HepG2 (cell line): ENCODE measurements around the gene GPLD1. TPM values are rescaled to one million over a fixed set of nuclear protein-coding genes. Genes with fewer than 3 reads are reported as not detected.

Experiments used
- ATAC-seq: fragments of 200-7000 bp; cut with Tn5 transposase; 3 replicates; pipeline ENCODE4 v1.9.1; 2020; ENCODE audit warnings: mild to moderate bottlenecking, moderate library complexity
- BruUV-seq: library from RNA; stranded (reverse); fragments of 400-500 nt; replicated peaks from 2 replicates; lab custom pipeline; 2021; lab: Mats Ljungman, UMichigan
- CTCF ChIA-PET: fragments of 300-600 bp; formaldehyde crosslinking; extraction: SDS; loops from one replicate; lab custom pipeline; 2021; ENCODE audit warnings: low total read pairs, inconsistent platforms, low intra/inter-chr PET ratio; lab: Yijun Ruan, JAX
- POLR2A ChIA-PET: fragments of 350-600 bp; sonication (Branson Sonifier 250); formaldehyde crosslinking; loops from one replicate; lab custom pipeline; 2020; ENCODE audit warnings: antibody characterized with exemption, inconsistent platforms; lab: Yijun Ruan, JAX
- DNase-seq: peaks from one replicate; pipeline ENCODE4 v3.0.0-alpha.2; 2015; ENCODE audit warnings: low spot score
- FAIRE-seq: peaks from 3 replicates; lab custom pipeline; 2011; peaks lifted over from hg19 to GRCh38; lab: Jason Lieb, UNC
- H2AFZ ChIP-seq: one replicate; pipeline ENCODE4 v1.6.1; 2011; ENCODE audit warnings: low read length, inconsistent platforms
- H3K27ac ChIP-seq: fragments of 300-600 bp; 3 replicates; pipeline ENCODE4 v1.8.0; 2011; ENCODE audit warnings: mixed run types, mild to moderate bottlenecking, mixed read lengths, low read length, inconsistent platforms; ENCODE audit not compliant: insufficient read depth; ENCODE audit errors: extremely low read length
- H3K27me3 ChIP-seq, 2 experiments: fragments of 200-600 bp in 1 of 2; 2 replicates in 1 of 2; 3 replicates in 1 of 2; pipeline versions ENCODE4 v1.6.0 to v1.8.0; 2011; ENCODE audit warnings: low read length in 2 of 2, mild to moderate bottlenecking in 2 of 2, moderate library complexity in 2 of 2, inconsistent platforms in 1 of 2; ENCODE audit not compliant: insufficient read depth in 2 of 2, control insufficient read depth in 1 of 2
- H3K36me3 ChIP-seq, 2 experiments: fragments of 200-600 bp in 1 of 2; replicated peaks in 1 of 2; 2 replicates in 1 of 2; 3 replicates in 1 of 2; pipeline versions ENCODE4 v1.5.1 to v1.8.0; 2011; ENCODE audit warnings: low read length in 2 of 2, inconsistent platforms in 1 of 2; ENCODE audit not compliant: insufficient read depth in 2 of 2, control insufficient read depth in 1 of 2
- H3K4me1 ChIP-seq: 2 replicates; pipeline ENCODE4 v1.5.1; 2012; ENCODE audit warnings: low read length, inconsistent platforms; ENCODE audit not compliant: insufficient read depth
- H3K4me2 ChIP-seq: 2 replicates; pipeline ENCODE4 v1.6.0; 2011; ENCODE audit warnings: low read depth, low read length, inconsistent platforms
- H3K4me3 ChIP-seq, 3 experiments: fragments of 200-600 bp in 1 of 3; sonication (generic), shearing (Covaris generic) in 1 of 3; replicated peaks in 1 of 3; 2 replicates each; pipeline ENCODE4 v1.5.1; 2011 to 2016; ENCODE audit warnings: low read length in 3 of 3, inconsistent platforms in 2 of 3, low read depth in 2 of 3, mild to moderate bottlenecking in 2 of 3, control low read depth in 1 of 3, mixed read lengths in 1 of 3; ENCODE audit not compliant: insufficient read depth in 1 of 3
- H3K79me2 ChIP-seq: one replicate; pipeline ENCODE4 v1.6.1; 2011; ENCODE audit warnings: low read length, inconsistent platforms; ENCODE audit not compliant: insufficient read depth
- H3K9ac ChIP-seq: 2 replicates; pipeline ENCODE4 v1.6.0; 2011; ENCODE audit warnings: mild to moderate bottlenecking, low read depth, low read length, inconsistent platforms; ENCODE audit not compliant: insufficient read depth
- H3K9me3 ChIP-seq: 2 replicates; pipeline ENCODE4 v1.5.1; 2012; ENCODE audit warnings: mild to moderate bottlenecking, low read length
- H4K20me1 ChIP-seq: 2 replicates; pipeline ENCODE4 v1.6.0; 2011; ENCODE audit warnings: inconsistent platforms, mild to moderate bottlenecking, low read length, moderate library complexity; ENCODE audit not compliant: insufficient read depth
- BORCS8-MEF2B ChIP-seq: sonication (generic); formaldehyde crosslinking; IDR thresholded peaks from 2 replicates; pipeline ENCODE4 v1.8.0; 2022; ENCODE audit warnings: mild to moderate bottlenecking, missing genetic modification reagents
- HOMEZ ChIP-seq: IDR thresholded peaks from 2 replicates; pipeline ENCODE4 v1.6.1; 2016; ENCODE audit warnings: low read depth
- SETDB1 ChIP-seq: sonication (generic); formaldehyde crosslinking; IDR thresholded peaks from 2 replicates; pipeline ENCODE4 v1.5.1; 2020; ENCODE audit warnings: missing genetic modification reagents, mild to moderate bottlenecking, borderline replicate concordance
- ZBTB38 ChIP-seq: sonication (generic); formaldehyde crosslinking; IDR thresholded peaks from 2 replicates; pipeline ENCODE4 v1.5.1; 2020; ENCODE audit warnings: mild to moderate bottlenecking, missing genetic modification reagents
- ZNF574 ChIP-seq: sonication (generic); formaldehyde crosslinking; IDR thresholded peaks from 2 replicates; pipeline ENCODE4 v1.4.0; 2020; ENCODE audit warnings: missing genetic modification reagents
- WGBS: methylation state at CpG from one replicate; pipeline ENCODE4 v1.1.6; 2017; ENCODE audit warnings: low lambda C conversion rate; 5-methylcytosine and 5-hydroxymethylcytosine counted together
- in situ Hi-C: cut with HindIII; loops from 2 replicates; pipeline ENCODE4 v1.10.0; 2017; ENCODE audit warnings: low pct_unique_long_range_greater_than_20kb; ENCODE audit not compliant: extremely low pct_ligation_motif_present
- intact Hi-C: fragments of 100-400 bp; cut with micrococcal nuclease; formaldehyde crosslinking; loops from one replicate; pipeline ENCODE4 v1.10.0; 2022; ENCODE audit not compliant: unreplicated experiment
- polyA plus RNA-seq, 8 experiments: library from polyadenylated mRNA; depleted of rRNA in 3 of 8; stranded (reverse) in 7 of 8; unstranded in 1 of 8; fragments of >200 nt; fragmentation: Illumina TruSeq in 4 of 8; extraction: Trizol in 4 of 8; gene quantifications; 2 replicates each; pipeline versions ENCODE4 v1.2.1 to v1.2.3, GENCODE V29; 2011 to 2016; ENCODE audit warnings: low read depth in 4 of 8, missing spikeins in 1 of 8, mixed read lengths in 1 of 8; ENCODE audit not compliant: insufficient read depth in 1 of 8
- total RNA-seq, 5 experiments: library from RNA; depleted of rRNA; stranded (reverse); fragments of >200 nt; fragmentation: Illumina TruSeq; extraction: Trizol; gene quantifications; 2 replicates each; pipeline ENCODE4 v1.2.3, GENCODE V29; 2016; ENCODE audit warnings: low read depth in 1 of 5

GPLD1 gene
- total and polyA plus RNA-seq, 2 of the 13 experiments (the other 11 are each of a cell fraction or from before 2014, with no cell fraction given): 6.2 to 7.6 TPM

GRCh38 chr6:24469811-24470210 is 19.6 kb downstream of the GPLD1 start:
- intact Hi-C loops (no loop called here), in situ Hi-C loops (no loop called here)
- ChIA-PET CTCF (no interaction called here), POLR2A (no interaction called here)
- no peak overlapping the region for H2AFZ ChIP-seq
- ATAC-seq: no peak
- FAIRE-seq: no peak
- no peaks in the 10 kb centered on the region for H3K9me3 ChIP-seq
- H3K9ac ChIP-seq: no peak overlapping the region
- no TSS peak for BruUV-seq
- no peaks in the 10 kb centered on the region for H3K4me1 ChIP-seq
- WGBS: 93% methylated on average over 7 of the region's 7 CpGs
- no peak overlapping the region for H3K27ac ChIP-seq
- peaks cover 0 to under 1% of the 10 kb centered on the region in 2 experiments; a peak in 1 of 5 replicates for H3K36me3 ChIP-seq
- no peak overlapping the region for H3K4me2 ChIP-seq
- no peaks in the 10 kb centered on the region for H3K79me2 ChIP-seq
- no peaks in the 10 kb centered on the region for H3K27me3 ChIP-seq
- H3K4me3 ChIP-seq: no peak overlapping the region
- no peak for DNase-seq
- no peaks in the 10 kb centered on the region for H4K20me1 ChIP-seq
- TF ChIP-seq SETDB1 (CRISPR knock-in tag) (no peak), BORCS8-MEF2B (CRISPR knock-in tag) (no peak), ZBTB38 (CRISPR knock-in tag) (no peak), ZNF574 (no peak), HOMEZ (CRISPR knock-in tag) (no peak)
